ENCODE data around the gene NDUFB7. TPM values are rescaled to one million over a fixed set of nuclear protein-coding genes. Genes with fewer than 3 reads are reported as not detected.
A peak's percentile ranks its signal among the peaks of the same experiment; 100 is the strongest.

Gene NDUFB7
- total RNA-seq, 6 experiments from 2014 or later = 81.7 to 275 (median 112) TPM

GRCh38 chr19:14576363-14576762, 4.5 kb upstream of the NDUFB7 start:
- Histone ChIP-seq H3K4me1 (no peaks in the 10 kb centered on the region), H3K9me3 (no peaks in the 10 kb centered on the region), H3K4me3 (no peak overlapping the region), H3K36me3 (no peaks in the 10 kb centered on the region), H3K27ac (no peak overlapping the region), H3K27me3 (no peaks in the 10 kb centered on the region)
- TF ChIP-seq POLR2A (IDR thresholded peaks at IDR 0.05) (no peak), CTCF (IDR thresholded peaks at IDR 0.05) (no peak)
- intact Hi-C loops (cut with DNase I) = loop anchor here in 1 of 2 donors (10.0 kb wide), 1 partner anchor 108 kb away; no protein-coding TSS in a partner anchor
- ATAC-seq (no peak), DNase-seq (no peak)
- 70% methylated on average over 7 of the region's 8 CpGs for WGBS (ENCODE audit: insufficient coverage, low coverage, low lambda C conversion rate, missing lambda C conversion rate)

- peaks cover 0 to 8% (median 3%) of the 10 kb centered on the region in 4 donors for H3K4me1 ChIP-seq
- intact Hi-C loops (cut with DNase I) = loop anchor here in 1 of 2 donors (10.0 kb wide), 1 partner anchor 109 kb away; no protein-coding TSS in a partner anchor
- H3K4me3 ChIP-seq = no peak overlapping the region
- TF ChIP-seq CTCF (IDR thresholded peaks at IDR 0.05) = no peak
- TF ChIP-seq POLR2A (IDR thresholded peaks at IDR 0.05) = no peak
- H3K36me3 ChIP-seq = no peaks in the 10 kb centered on the region
- no peak overlapping the region for H3K27ac ChIP-seq
- no peaks in the 10 kb centered on the region for H3K27me3 ChIP-seq
- no peaks in the 10 kb centered on the region for H3K9me3 ChIP-seq
- no peak for DNase-seq
- 86% methylated on average over 6 of the region's 6 CpGs for WGBS (ENCODE audit: insufficient coverage, low coverage, low lambda C conversion rate, missing lambda C conversion rate)
- ATAC-seq = no peak
Observed at GRCh38 chr19:14575428-14575980, 3.6 kb upstream of the NDUFB7 start.

- Histone ChIP-seq H3K36me3 (peaks cover 0 to 3% (median 0%) of the 10 kb centered on the region in 4 donors), H3K9me3 (no peaks in the 10 kb centered on the region), H3K4me1 (peaks cover 0 to 8% (median 4%) of the 10 kb centered on the region in 4 donors), H3K4me3 (peak overlapping the region; percentile 81 to 100 (median 96)), H3K27me3 (no peaks in the 10 kb centered on the region), H3K27ac (peak overlapping the region in 1 of 3 donors; percentile 86)
- intact Hi-C loops (cut with DNase I) = loop anchor here in 1 of 2 donors (10.0 kb wide), 1 partner anchor 114 kb away; no protein-coding TSS in a partner anchor
- ATAC-seq (no peak), DNase-seq (no peak)
- WGBS (ENCODE audit: insufficient coverage, low coverage, low lambda C conversion rate, missing lambda C conversion rate) = 35% methylated on average over 18 of the region's 22 CpGs
- TF ChIP-seq CTCF (IDR thresholded peaks at IDR 0.05) (no peak), POLR2A (IDR thresholded peaks at IDR 0.05) (no peak)
Observed at GRCh38 chr19:14570864-14571527, 870 bp downstream of the NDUFB7 start.

GRCh38 chr19:14567079-14567478, 4.8 kb downstream of the NDUFB7 start:
- TF ChIP-seq CTCF (IDR thresholded peaks at IDR 0.05) = no peak
- TF ChIP-seq POLR2A (IDR thresholded peaks at IDR 0.05) = no peak
- intact Hi-C loops (cut with DNase I) = no loop called here
- Histone ChIP-seq H3K27me3 (no peaks in the 10 kb centered on the region), H3K36me3 (peaks cover 0 to 16% (median 0%) of the 10 kb centered on the region in 4 donors), H3K9me3 (no peaks in the 10 kb centered on the region), H3K4me1 (peaks cover 0 to 8% (median 4%) of the 10 kb centered on the region in 4 donors), H3K4me3 (no peak overlapping the region), H3K27ac (no peak overlapping the region)
- WGBS (ENCODE audit: insufficient coverage, low coverage, low lambda C conversion rate, missing lambda C conversion rate) = 75% methylated on average over 2 of the region's 11 CpGs
- DNase-seq (no peak), ATAC-seq (no peak)
